IMR-90 (cell line): ENCODE measurements around the gene SMAP1. TPM values are rescaled to one million over a fixed set of nuclear protein-coding genes. Genes with fewer than 3 reads are reported as not detected.

Experiments
- ATAC-seq: fragments of 200-7000 bp; cut with Tn5 transposase; 2 replicates; pipeline ENCODE4 v1.9.1; 2020; ENCODE audit warnings: low read depth, mild to moderate bottlenecking, moderate library complexity
- BruUV-seq: library from RNA; stranded (reverse); fragments of 400-500 nt; replicated peaks from 2 replicates; lab custom pipeline; 2021; lab: Mats Ljungman, UMichigan
- CTCF ChIA-PET: fragments of 300-600 bp; formaldehyde crosslinking; extraction: SDS; loops from one replicate; lab custom pipeline; 2021; ENCODE audit warnings: antibody characterized with exemption; lab: Yijun Ruan, JAX
- POLR2A ChIA-PET: fragments of 300-600 bp; sonication (Branson Sonifier 250); formaldehyde crosslinking; loops from one replicate; lab custom pipeline; 2022; ENCODE audit warnings: antibody characterized with exemption; ENCODE audit not compliant: unreplicated experiment; lab: Charles Lee
- DNase-seq: peaks from one replicate; pipeline ENCODE4 v3.0.0; 2013
- H2AFZ ChIP-seq: replicated peaks from 2 replicates; pipeline ENCODE3; 2013; ENCODE audit warnings: low read length, mild to moderate bottlenecking; ENCODE audit not compliant: poor library complexity
- H2AK5ac ChIP-seq: 2 replicates; pipeline ENCODE4 v1.6.1; 2013; ENCODE audit warnings: low read depth, low read length, inconsistent platforms
- H2AK9ac ChIP-seq: replicated peaks from 2 replicates; pipeline ENCODE3; 2013; ENCODE audit warnings: mild to moderate bottlenecking, low read depth, low read length, moderate library complexity; ENCODE audit not compliant: poor library complexity
- H2BK120ac ChIP-seq: 2 replicates; pipeline ENCODE4 v1.6.1; 2013; ENCODE audit warnings: low read depth, low read length, inconsistent platforms
- H2BK15ac ChIP-seq: 3 replicates; pipeline ENCODE4 v1.6.1; 2013; ENCODE audit warnings: low read depth, low read length, inconsistent platforms
- H2BK20ac ChIP-seq: 2 replicates; pipeline ENCODE4 v1.6.1; 2013; ENCODE audit warnings: low read depth, mild to moderate bottlenecking, inconsistent platforms, low read length, moderate library complexity
- H2BK5ac ChIP-seq: 2 replicates; pipeline ENCODE4 v1.6.1; 2013; ENCODE audit warnings: mild to moderate bottlenecking, low read depth, low read length, inconsistent platforms; ENCODE audit not compliant: poor library complexity, severe bottlenecking
- H3K14ac ChIP-seq: replicated peaks from 2 replicates; pipeline ENCODE4 v1.6.1; 2013; ENCODE audit warnings: low read depth, low read length, inconsistent platforms
- H3K18ac ChIP-seq: 2 replicates; pipeline ENCODE4 v1.6.1; 2013; ENCODE audit warnings: low read depth, low read length, control low read depth
- H3K23ac ChIP-seq: 2 replicates; pipeline ENCODE4 v1.6.1; 2013; ENCODE audit warnings: low read depth, low read length, inconsistent platforms
- H3K27ac ChIP-seq: 2 replicates; pipeline ENCODE4 v1.5.1; 2013; ENCODE audit warnings: mild to moderate bottlenecking, control low read depth, low read length; ENCODE audit not compliant: insufficient read depth
- H3K27me3 ChIP-seq: 2 replicates; pipeline ENCODE4 v1.6.1; 2013; ENCODE audit warnings: low read length; ENCODE audit not compliant: control insufficient read depth, insufficient read depth
- H3K36me3 ChIP-seq: 2 replicates; pipeline ENCODE4 v1.6.1; 2013; ENCODE audit warnings: low read length, mixed read lengths; ENCODE audit not compliant: control insufficient read depth, insufficient read depth
- H3K4ac ChIP-seq: 2 replicates; pipeline ENCODE4 v1.6.1; 2013; ENCODE audit warnings: low read depth, low read length, inconsistent platforms
- H3K4me1 ChIP-seq: 2 replicates; pipeline ENCODE4 v1.6.1; 2013; ENCODE audit warnings: low read length, mixed read lengths; ENCODE audit not compliant: control insufficient read depth, insufficient read depth
- H3K4me2 ChIP-seq: 2 replicates; pipeline ENCODE4 v1.6.1; 2013; ENCODE audit warnings: low read depth, mild to moderate bottlenecking, control low read depth, low read length, moderate library complexity
- H3K4me3 ChIP-seq: 2 replicates; pipeline ENCODE4 v1.5.1; 2013; ENCODE audit warnings: low read depth, mild to moderate bottlenecking, control low read depth, low read length, moderate library complexity; ENCODE audit not compliant: insufficient read depth
- H3K56ac ChIP-seq: 2 replicates; pipeline ENCODE4 v1.6.1; 2013; ENCODE audit warnings: low read length, inconsistent platforms; ENCODE audit not compliant: insufficient read depth; ENCODE audit errors: extremely low read depth
- H3K79me1 ChIP-seq, 2 experiments: 2 replicates each; pipeline ENCODE4 v1.6.1; 2013; ENCODE audit warnings: low read length in 2 of 2, inconsistent platforms in 1 of 2, low read depth in 1 of 2
- H3K9ac ChIP-seq: 2 replicates; pipeline ENCODE4 v1.6.1; 2013; ENCODE audit warnings: low read depth, low read length, control low read depth
- H3K9me1 ChIP-seq: 2 replicates; pipeline ENCODE4 v1.6.1; 2013; ENCODE audit warnings: low read length, inconsistent platforms; ENCODE audit not compliant: insufficient read depth
- H3K9me3 ChIP-seq: 2 replicates; pipeline ENCODE4 v1.6.1; 2013; ENCODE audit warnings: low read length; ENCODE audit not compliant: control insufficient read depth, insufficient read depth
- H4K20me1 ChIP-seq: 2 replicates; pipeline ENCODE4 v1.6.1; 2013; ENCODE audit warnings: low read length, inconsistent platforms; ENCODE audit not compliant: insufficient read depth
- H4K5ac ChIP-seq: 2 replicates; pipeline ENCODE4 v1.6.1; 2013; ENCODE audit warnings: mild to moderate bottlenecking, low read depth, low read length, control low read depth
- H4K8ac ChIP-seq, 2 experiments: 2 replicates each; pipeline ENCODE4 v1.6.1; 2013; ENCODE audit warnings: low read depth in 2 of 2, low read length in 2 of 2, control low read depth in 1 of 2, inconsistent platforms in 1 of 2
- H4K91ac ChIP-seq: 2 replicates; pipeline ENCODE4 v1.6.1; 2013; ENCODE audit warnings: low read depth, low read length, inconsistent platforms; ENCODE audit not compliant: insufficient read depth
- BHLHE40 ChIP-seq: fragments of 150-350 bp; IDR thresholded peaks from 2 replicates; pipeline ENCODE4 v1.6.1; 2016; ENCODE audit warnings: mild to moderate bottlenecking, low read depth, low read length
- CEBPB ChIP-seq: IDR thresholded peaks from 2 replicates; pipeline ENCODE4 v1.6.1; 2012; ENCODE audit warnings: low read depth, low read length, improper control_type of control experiment
- ELK1 ChIP-seq: fragments of 150-350 bp; IDR thresholded peaks from 2 replicates; pipeline ENCODE4 v1.6.1; 2016; ENCODE audit warnings: low read depth, mild to moderate bottlenecking, low read length, moderate library complexity, borderline replicate concordance
- MAZ ChIP-seq: IDR thresholded peaks from 2 replicates; pipeline ENCODE4 v1.6.1; 2012; ENCODE audit warnings: low read depth, mild to moderate bottlenecking, low read length, improper control_type of control experiment, moderate library complexity, borderline replicate concordance
- NFE2L2 ChIP-seq: fragments of 150-350 bp; IDR thresholded peaks from 2 replicates; pipeline ENCODE4 v1.6.1; 2016; ENCODE audit warnings: low read depth, mild to moderate bottlenecking, low read length
- RAD21 ChIP-seq: IDR thresholded peaks from 2 replicates; pipeline ENCODE4 v1.6.1; 2012; ENCODE audit warnings: low read length, improper control_type of control experiment
- RCOR1 ChIP-seq: IDR thresholded peaks from 2 replicates; pipeline ENCODE4 v1.6.1; 2012; ENCODE audit warnings: mild to moderate bottlenecking, low read length, improper control_type of control experiment; ENCODE audit not compliant: insufficient replicate concordance
- RFX5 ChIP-seq: IDR thresholded peaks from 2 replicates; pipeline ENCODE4 v1.8.0; 2012; ENCODE audit warnings: low read depth, mild to moderate bottlenecking, low read length, moderate library complexity
- SMC3 ChIP-seq: fragments of 150-350 bp; IDR thresholded peaks from 2 replicates; pipeline ENCODE4 v1.6.1; 2016; ENCODE audit warnings: low read depth, mild to moderate bottlenecking, antibody characterized with exemption, low read length, moderate library complexity
- dilution Hi-C: fragments of 300-500 bp; cut with HindIII; formaldehyde crosslinking; loops from one replicate; pipeline ENCODE4 v1.14.3; 2018; ENCODE audit warnings: low sequenced_read_pairs; ENCODE audit not compliant: unreplicated experiment
- in situ Hi-C: fragments of 300-500 bp; cut with MboI; formaldehyde crosslinking; loops from 3 replicates; pipeline ENCODE4 v1.14.3; 2019; ENCODE audit warnings: low sequenced_read_pairs, inconsistent platforms, mixed read lengths
- intact Hi-C: fragments of 100-400 bp; cut with micrococcal nuclease; formaldehyde crosslinking; loops from 2 replicates; pipeline ENCODE4 v1.10.0; 2022
- polyA plus RNA-seq, 3 experiments: library from polyadenylated mRNA; depleted of rRNA; stranded (reverse); fragments of >200 nt; gene quantifications; 2 replicates each; pipeline ENCODE4 v1.2.3, GENCODE V29; 2012; ENCODE audit warnings: low replicate concordance in 1 of 3
- total RNA-seq: library from RNA; depleted of rRNA; stranded (reverse); fragments of >200 nt; gene quantifications from 2 replicates; pipeline ENCODE4 v1.2.3, GENCODE V29; 2012

The SMAP1 gene
- total and polyA plus RNA-seq, 2 of the 4 experiments (the other 2 are of a cell fraction) = 14.8 to 16.7 TPM

GRCh38 chr6:70852667-70853246 is 185.1 kb downstream of the SMAP1 start:
- no peaks in the 10 kb centered on the region for H3K9me1 ChIP-seq
- dilution Hi-C loops = no loop called here
- H4K8ac ChIP-seq = no peak overlapping the region
- H3K27ac ChIP-seq = no peak overlapping the region
- no peak overlapping the region for H2BK20ac ChIP-seq
- H3K4me1 ChIP-seq = peaks cover 4% of the 10 kb centered on the region; the same call in 1 of the 2 replicates
- no peak overlapping the region for H3K4me2 ChIP-seq
- no peak overlapping the region for H2BK5ac ChIP-seq
- intact Hi-C loops = no loop called here
- no peaks in the 10 kb centered on the region for H3K9me3 ChIP-seq
- no peaks in the 10 kb centered on the region; the same call in 1 of the 2 replicates for H4K20me1 ChIP-seq
- no peak overlapping the region for H3K18ac ChIP-seq
- no TSS peak for BruUV-seq
- CTCF ChIA-PET = interaction anchor here (0.6 to 0.7 kb wide), 2 partner anchors 592 to 1994 kb away, joined by 3 to 4 read pairs; no protein-coding TSS in a partner anchor
- H3K9ac ChIP-seq = no peak overlapping the region
- H2AK5ac ChIP-seq = no peak overlapping the region
- no peak overlapping the region for H3K23ac ChIP-seq
- no peak overlapping the region for H3K14ac ChIP-seq
- peak overlapping the region; percentile 24; the same call in 1 of the 2 replicates for H4K5ac ChIP-seq
- no peak overlapping the region for H2BK15ac ChIP-seq
- no peak for ATAC-seq
- no peak overlapping the region for H3K4me3 ChIP-seq
- no peak overlapping the region for H4K91ac ChIP-seq
- H3K56ac ChIP-seq = no peak overlapping the region
- DNase-seq = no peak
- in situ Hi-C loops = no loop called here
- no peak overlapping the region for H2BK120ac ChIP-seq
- no peaks in the 10 kb centered on the region for H3K79me1 ChIP-seq
- no peaks in the 10 kb centered on the region for H3K27me3 ChIP-seq
- H2AK9ac ChIP-seq = no peak overlapping the region
- no peak overlapping the region for H3K4ac ChIP-seq
- TF ChIP-seq MAZ = no peak
- TF ChIP-seq RFX5 = no peak
- TF ChIP-seq BHLHE40 = no peak
- no peak for TF ChIP-seq ELK1
- no peak for TF ChIP-seq CEBPB
- TF ChIP-seq RAD21 = no peak
- no peak for TF ChIP-seq RCOR1
- TF ChIP-seq NFE2L2 = no peak
- no peak for TF ChIP-seq SMC3
- H2AFZ ChIP-seq = no peak overlapping the region
- POLR2A ChIA-PET = no interaction called here
- 0 out of 2 replicates have a peak, but pooled peaks cover 1% of the 10 kb centered on the region for H3K36me3 ChIP-seq
